Right lobe of liver (tissue), 6 donors: Measurements from ENCODE around the gene G0S2. TPM values are rescaled to one million over a fixed set of nuclear protein-coding genes. Genes with fewer than 3 reads are reported as not detected.

ENCODE experiments used
- ATAC-seq, 4 donors: fragments of 200-7000 bp; cut with Tn5 transposase; one replicate each; pipeline ENCODE4 v1.9.1; 2020; ENCODE audit warnings: mild to moderate bottlenecking in 4 of 4, moderate library complexity in 4 of 4
- DNase-seq, 3 donors: peaks; one replicate each; pipeline ENCODE4 v3.0.0-alpha.2; 2020
- H3K27ac ChIP-seq, 3 donors: fragments of 200-600 bp; one replicate each; pipeline ENCODE4 v1.8.0; 2022
- H3K27me3 ChIP-seq, 2 donors: fragments of 200-600 bp; one replicate each; pipeline ENCODE4 v1.8.0; 2022
- H3K36me3 ChIP-seq, 4 donors: fragments of 200-600 bp; sonication (generic) in 1 of 4; one replicate each; pipeline versions ENCODE4 v1.5.1 to v1.8.0; 2017 to 2022; ENCODE audit warnings: control low read depth in 1 of 4
- H3K4me1 ChIP-seq, 4 donors: fragments of 200-600 bp; sonication (generic) in 1 of 4; one replicate each; pipeline versions ENCODE4 v1.5.1 to v1.8.0; 2017 to 2022; ENCODE audit warnings: control low read depth in 1 of 4
- H3K4me3 ChIP-seq, 3 donors: fragments of 200-600 bp; one replicate each; pipeline ENCODE4 v1.8.0; 2022
- H3K9me3 ChIP-seq, 4 donors: fragments of 200-600 bp; sonication (generic) in 1 of 4; one replicate each; pipeline versions ENCODE4 v1.5.1 to v1.8.0; 2017 to 2022; ENCODE audit warnings: control low read depth in 1 of 4
- POLR2A ChIP-seq: fragments of 450-650 bp; IDR thresholded peaks from one replicate; pipeline ENCODE4 v1.6.1; 2017; ENCODE audit warnings: antibody characterized with exemption, mild to moderate bottlenecking
- WGBS: methylation state at CpG from one replicate; pipeline ENCODE4 v1.1.6; 2018; ENCODE audit warnings: low coverage, low lambda C conversion rate; ENCODE audit not compliant: insufficient coverage; ENCODE audit errors: missing lambda C conversion rate; 5-methylcytosine and 5-hydroxymethylcytosine counted together
- intact Hi-C, 2 donors: fragments of 100-400 bp; cut with DNase I; formaldehyde crosslinking; loops; one replicate each; pipeline versions ENCODE4 v1.11.2 to v1.14.1; 2022
- total RNA-seq, 6 experiments: library from RNA; depleted of rRNA in 2 of 6; stranded (reverse); fragments of >200 nt in 2 of 6; fragmentation: NEBNext Ultra II Directional in 3 of 6; extraction: Animal tissue kit (Norgen Biotek cat#: 25700) in 3 of 6; gene quantifications; one replicate each; pipeline versions ENCODE4 v1.1.0 to v1.2.4, GENCODE V29; 2016 to 2023
- TF ChIP-seq, protein P1 (sequence below), 4 donors: fragments of 200-600 bp in 3 of 4; fragments of 450-650 bp in 1 of 4; IDR thresholded peaks; one replicate each; pipeline versions ENCODE4 v1.5.1 to v1.8.0; 2016 to 2022; ENCODE audit warnings: antibody characterized with exemption in 4 of 4, mild to moderate bottlenecking in 2 of 4
- donor health status: DM: no; HTN: yes; CAD: no.
- donor health status: DM: no; HTN: no; CAD: no.
- donor health status: DM: no; HTN: no; CAD: no.
- donor health status: DM: no; HTN: yes; CAD: no.
- donor health status: DM: no; HTN: yes; CAD: no.

The G0S2 gene
- total RNA-seq, 6 experiments from 2014 or later: 36.9 to 749 (median 247) TPM

DNA sequence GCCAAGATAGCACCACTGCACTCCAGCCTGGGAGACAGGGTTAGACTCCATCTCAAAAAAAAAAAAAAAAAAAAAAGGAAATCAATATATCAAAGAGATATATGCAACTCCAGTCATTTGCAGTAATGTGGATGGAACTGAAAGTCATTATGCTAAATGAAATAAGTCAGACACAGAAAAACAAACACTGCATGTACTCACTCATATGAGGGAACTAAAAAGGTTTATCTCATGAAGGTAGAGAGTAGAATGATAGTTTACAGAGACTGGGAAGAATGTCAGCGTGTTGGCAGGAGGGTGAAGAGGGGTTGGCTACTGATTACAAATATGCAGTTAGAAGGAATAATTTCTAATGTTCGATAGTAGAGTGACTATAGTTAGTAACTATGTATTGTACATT lies 42.6 kb downstream of the G0S2 start:
- intact Hi-C loops: no loop called here
- no peak overlapping the region for H3K4me3 ChIP-seq
- peaks cover 0 to 9% (median 4%) of the 10 kb centered on the region in 4 donors for H3K36me3 ChIP-seq
- peaks cover 0 to 40% (median 11%) of the 10 kb centered on the region in 4 donors for H3K4me1 ChIP-seq
- DNase-seq (no peak), ATAC-seq (peak in 2 of 4 donors; percentile 1 to 36)
- WGBS: 28% methylated on average over 2 of the region's 2 CpGs
- no peak for TF ChIP-seq POLR2A
- TF ChIP-seq, protein P1, sequence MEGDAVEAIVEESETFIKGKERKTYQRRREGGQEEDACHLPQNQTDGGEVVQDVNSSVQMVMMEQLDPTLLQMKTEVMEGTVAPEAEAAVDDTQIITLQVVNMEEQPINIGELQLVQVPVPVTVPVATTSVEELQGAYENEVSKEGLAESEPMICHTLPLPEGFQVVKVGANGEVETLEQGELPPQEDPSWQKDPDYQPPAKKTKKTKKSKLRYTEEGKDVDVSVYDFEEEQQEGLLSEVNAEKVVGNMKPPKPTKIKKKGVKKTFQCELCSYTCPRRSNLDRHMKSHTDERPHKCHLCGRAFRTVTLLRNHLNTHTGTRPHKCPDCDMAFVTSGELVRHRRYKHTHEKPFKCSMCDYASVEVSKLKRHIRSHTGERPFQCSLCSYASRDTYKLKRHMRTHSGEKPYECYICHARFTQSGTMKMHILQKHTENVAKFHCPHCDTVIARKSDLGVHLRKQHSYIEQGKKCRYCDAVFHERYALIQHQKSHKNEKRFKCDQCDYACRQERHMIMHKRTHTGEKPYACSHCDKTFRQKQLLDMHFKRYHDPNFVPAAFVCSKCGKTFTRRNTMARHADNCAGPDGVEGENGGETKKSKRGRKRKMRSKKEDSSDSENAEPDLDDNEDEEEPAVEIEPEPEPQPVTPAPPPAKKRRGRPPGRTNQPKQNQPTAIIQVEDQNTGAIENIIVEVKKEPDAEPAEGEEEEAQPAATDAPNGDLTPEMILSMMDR (IDR thresholded peaks at IDR 0.05): no peak
- no peaks in the 10 kb centered on the region for H3K27me3 ChIP-seq
- peak overlapping the region in 2 of 3 donors; percentile 93 to 95 for H3K27ac ChIP-seq
- no peaks in the 10 kb centered on the region for H3K9me3 ChIP-seq

DNA sequence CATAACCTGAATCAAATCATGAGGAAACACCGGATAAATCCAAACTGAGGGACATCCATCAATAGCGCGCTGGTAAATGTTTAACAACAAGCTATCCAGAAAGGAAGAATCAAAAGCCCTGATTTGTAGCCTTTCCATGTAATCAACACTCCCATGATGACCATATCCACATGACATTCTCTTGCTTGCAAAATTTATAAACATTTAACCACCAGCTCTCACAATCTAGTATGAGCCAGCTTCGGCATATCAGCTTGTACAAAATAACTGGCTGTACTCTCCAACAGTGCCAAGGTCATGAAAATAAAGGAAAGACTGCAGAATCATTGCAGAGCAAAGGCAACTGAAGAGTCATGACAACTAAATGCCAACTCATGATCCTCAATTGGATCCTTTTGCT lies 45.1 kb downstream of the G0S2 start:
- Histone ChIP-seq H3K4me3 (no peak overlapping the region), H3K9me3 (no peaks in the 10 kb centered on the region), H3K27me3 (no peaks in the 10 kb centered on the region), H3K36me3 (no peaks in the 10 kb centered on the region), H3K27ac (peak overlapping the region; percentile 78 to 95 (median 93)), H3K4me1 (peaks cover 0 to 63% (median 22%) of the 10 kb centered on the region in 4 donors)
- DNase-seq (peak in 1 of 3 donors; percentile 70), ATAC-seq (peak; percentile 65 to 88 (median 78))
- peak; percentile 40 for TF ChIP-seq POLR2A
- TF ChIP-seq, protein P1 (IDR thresholded peaks at IDR 0.05): no peak
- intact Hi-C loops: no loop called here
- WGBS: 39% methylated on average over 4 of the region's 4 CpGs

DNA sequence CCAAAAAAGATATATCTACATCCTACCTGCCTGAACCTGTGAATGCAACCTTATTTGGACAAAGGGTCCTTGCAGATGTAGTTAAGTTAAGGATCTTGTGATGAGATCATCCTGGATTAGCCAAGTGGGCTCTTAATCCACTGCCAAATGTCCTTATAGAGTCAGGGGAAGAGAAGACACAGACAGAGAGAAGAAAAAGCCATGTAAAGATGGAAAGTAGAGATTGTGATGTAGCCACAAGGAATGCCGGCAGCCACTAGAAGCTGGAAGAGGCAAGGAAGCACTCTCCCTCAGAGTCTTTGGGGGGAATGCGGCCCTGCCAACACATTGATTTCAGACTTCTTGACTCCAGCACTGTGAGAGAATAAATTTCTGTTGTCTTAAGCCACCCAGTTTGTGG lies 45.6 kb downstream of the G0S2 start:
- intact Hi-C loops: no loop called here
- whole genome bisulfite sequencing: 54% methylated on average over 2 of the region's 2 CpGs
- peaks cover 0 to 68% (median 24%) of the 10 kb centered on the region in 4 donors for H3K4me1 ChIP-seq
- H3K9me3 ChIP-seq: no peaks in the 10 kb centered on the region
- no peak for DNase-seq
- H3K36me3 ChIP-seq: no peaks in the 10 kb centered on the region
- TF ChIP-seq, protein P1 (IDR thresholded peaks at IDR 0.05): no peak
- TF ChIP-seq POLR2A: no peak
- no peaks in the 10 kb centered on the region for H3K27me3 ChIP-seq
- no peak for ATAC-seq
- H3K4me3 ChIP-seq: no peak overlapping the region
- peak overlapping the region; percentile 78 to 95 (median 93) for H3K27ac ChIP-seq

DNA sequence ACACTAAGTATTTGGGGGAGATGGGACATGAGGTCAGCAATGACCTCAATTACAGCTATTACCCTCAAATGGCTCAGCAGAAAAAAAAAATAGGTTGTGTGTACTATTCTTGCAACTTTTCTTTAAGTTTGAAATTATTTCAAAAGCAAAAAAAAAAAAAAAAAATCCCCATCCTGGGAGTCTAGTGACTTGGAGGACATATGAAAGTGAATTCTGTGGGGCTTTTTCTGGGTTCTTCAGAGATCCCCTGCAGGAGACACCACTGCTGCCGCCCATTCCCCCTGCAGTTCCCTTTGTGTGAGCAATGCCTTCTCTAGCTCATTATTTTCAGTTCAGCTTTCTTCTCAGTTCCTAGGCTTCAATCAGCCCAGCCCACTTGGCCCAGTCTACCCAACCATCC lies 46.1 kb downstream of the G0S2 start:
- H3K27me3 ChIP-seq: no peaks in the 10 kb centered on the region
- peaks cover 0 to 69% (median 24%) of the 10 kb centered on the region in 4 donors for H3K4me1 ChIP-seq
- H3K9me3 ChIP-seq: no peaks in the 10 kb centered on the region
- DNase-seq (no peak), ATAC-seq (no peak)
- H3K36me3 ChIP-seq: no peaks in the 10 kb centered on the region
- H3K27ac ChIP-seq: peak overlapping the region; percentile 78 to 95 (median 93)
- TF ChIP-seq, protein P1 (IDR thresholded peaks at IDR 0.05): no peak
- no peak for TF ChIP-seq POLR2A
- 90% methylated on average over 1 of the region's 1 CpG for WGBS
- intact Hi-C loops: no loop called here
- no peak overlapping the region for H3K4me3 ChIP-seq
